ENCODE data around the gene PGM1.

PGM1 gene

GRCh38 chr1:63601061-63601460, 7.8 kb downstream of the PGM1 start:
- DNase-seq (ENCODE audit: low read depth), result no peak

GRCh38 chr1:63601463-63601862, 8.3 kb downstream of the PGM1 start:
- no peak for DNase-seq (ENCODE audit: low read depth)

GRCh38 chr1:63601912-63602311, 8.7 kb downstream of the PGM1 start:
- no peak for DNase-seq (ENCODE audit: low read depth)

- no peak for DNase-seq (ENCODE audit: low read depth)
Observed at GRCh38 chr1:63602629-63603028, 9.4 kb downstream of the PGM1 start.

GRCh38 chr1:63603810-63604209, 10.6 kb downstream of the PGM1 start:
- DNase-seq (ENCODE audit: low read depth), result no peak

GRCh38 chr1:63607322-63607721, 14.1 kb downstream of the PGM1 start:
- no peak for DNase-seq (ENCODE audit: low read depth)

GRCh38 chr1:63611231-63611630, 18.0 kb downstream of the PGM1 start:
- DNase-seq (ENCODE audit: low read depth), result no peak

- no peak for DNase-seq (ENCODE audit: low read depth)
Observed at GRCh38 chr1:63612564-63612963, 19.4 kb downstream of the PGM1 start.

GRCh38 chr1:63612971-63613370, 19.8 kb downstream of the PGM1 start:
- no peak for DNase-seq (ENCODE audit: low read depth)

- DNase-seq (ENCODE audit: low read depth), result peak; percentile 49
Observed at GRCh38 chr1:63615768-63616420, 22.7 kb downstream of the PGM1 start.

GRCh38 chr1:63617450-63617849, 24.2 kb downstream of the PGM1 start:
- no peak for DNase-seq (ENCODE audit: low read depth)

- no peak for DNase-seq (ENCODE audit: low read depth)
Observed at GRCh38 chr1:63618011-63618410, 24.8 kb downstream of the PGM1 start.

GRCh38 chr1:63619558-63619957, 26.3 kb downstream of the PGM1 start:
- no peak for DNase-seq (ENCODE audit: low read depth)

- DNase-seq (ENCODE audit: low read depth), result no peak
Observed at GRCh38 chr1:63620671-63621070, 27.5 kb downstream of the PGM1 start.

GRCh38 chr1:63621075-63621474, 27.9 kb downstream of the PGM1 start:
- DNase-seq (ENCODE audit: low read depth), result no peak

- DNase-seq (ENCODE audit: low read depth), result no peak
Observed at GRCh38 chr1:63621698-63622097, 28.5 kb downstream of the PGM1 start.

GRCh38 chr1:63622849-63623566, 29.8 kb downstream of the PGM1 start:
- no peak for DNase-seq (ENCODE audit: low read depth)

GRCh38 chr1:63623952-63624351, 30.7 kb downstream of the PGM1 start:
- DNase-seq (ENCODE audit: low read depth), result no peak

GRCh38 chr1:63624911-63625310, 31.7 kb downstream of the PGM1 start:
- no peak for DNase-seq (ENCODE audit: low read depth)

GRCh38 chr1:63626222-63626621, 33.0 kb downstream of the PGM1 start:
- DNase-seq (ENCODE audit: low read depth), result no peak

GRCh38 chr1:63628607-63629006, 35.4 kb downstream of the PGM1 start:
- no peak for DNase-seq (ENCODE audit: low read depth)

- DNase-seq (ENCODE audit: low read depth), result no peak
Observed at GRCh38 chr1:63630238-63630637, 37.0 kb downstream of the PGM1 start.

- DNase-seq (ENCODE audit: low read depth), result no peak
Observed at GRCh38 chr1:63630666-63631065, 37.5 kb downstream of the PGM1 start.

- DNase-seq (ENCODE audit: low read depth), result no peak
Observed at GRCh38 chr1:63632110-63632509, 38.9 kb downstream of the PGM1 start.
